OCI-LY7 (cell line): Measurements from ENCODE around the gene SLC13A2.

Experiments
- EZH2phosphoT487 ChIP-seq: fragments of 200-600 bp; sonication (generic); IDR thresholded peaks from 2 replicates; pipeline ENCODE4 v1.6.1; 2018; ENCODE audit warnings: low read depth, borderline replicate concordance, mild to moderate bottlenecking, mixed run types, antibody characterized with exemption, low read length, moderate library complexity, mixed read lengths
- TF ChIP-seq, protein P1 (sequence below): fragments of 200-600 bp; sonication (generic); conservative IDR thresholded peaks from 2 replicates; pipeline ENCODE4 v1.5.1; 2014; ENCODE audit warnings: mild to moderate bottlenecking, antibody characterized with exemption, low read length, moderate library complexity, mixed read lengths

DNA sequence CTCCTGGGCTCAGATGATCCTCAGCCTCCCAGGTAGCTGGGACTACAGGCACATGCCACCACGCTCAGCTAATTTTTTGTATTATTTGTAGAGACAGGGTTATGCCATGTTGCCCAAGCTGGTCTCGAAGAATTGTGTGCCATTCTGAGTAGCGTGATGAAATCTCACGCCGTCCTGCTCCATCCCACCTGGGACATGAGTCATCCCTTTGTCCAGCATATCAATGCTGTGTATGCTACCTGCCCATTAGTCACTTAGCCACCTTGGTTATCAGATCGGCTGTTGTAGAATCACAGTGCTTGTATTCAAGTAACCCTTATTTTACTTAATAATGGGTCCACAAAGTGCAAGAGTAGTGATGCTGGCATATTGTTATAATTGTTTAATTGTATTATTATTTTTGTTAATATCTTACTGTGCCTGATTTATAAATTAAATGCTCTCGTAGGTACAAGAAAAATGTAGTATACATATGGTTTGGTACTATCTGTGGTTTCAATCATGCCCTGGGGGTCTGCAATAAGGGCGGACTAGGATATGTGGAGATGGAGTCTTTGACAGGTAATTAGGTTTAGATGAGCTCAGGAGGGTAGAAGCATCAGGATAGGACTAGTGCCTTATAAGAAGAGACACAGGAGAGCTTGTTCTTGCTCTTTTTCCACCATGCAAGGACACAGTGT lies 26.6 kb upstream of the SLC13A2 start:
- TF ChIP-seq, protein P1, sequence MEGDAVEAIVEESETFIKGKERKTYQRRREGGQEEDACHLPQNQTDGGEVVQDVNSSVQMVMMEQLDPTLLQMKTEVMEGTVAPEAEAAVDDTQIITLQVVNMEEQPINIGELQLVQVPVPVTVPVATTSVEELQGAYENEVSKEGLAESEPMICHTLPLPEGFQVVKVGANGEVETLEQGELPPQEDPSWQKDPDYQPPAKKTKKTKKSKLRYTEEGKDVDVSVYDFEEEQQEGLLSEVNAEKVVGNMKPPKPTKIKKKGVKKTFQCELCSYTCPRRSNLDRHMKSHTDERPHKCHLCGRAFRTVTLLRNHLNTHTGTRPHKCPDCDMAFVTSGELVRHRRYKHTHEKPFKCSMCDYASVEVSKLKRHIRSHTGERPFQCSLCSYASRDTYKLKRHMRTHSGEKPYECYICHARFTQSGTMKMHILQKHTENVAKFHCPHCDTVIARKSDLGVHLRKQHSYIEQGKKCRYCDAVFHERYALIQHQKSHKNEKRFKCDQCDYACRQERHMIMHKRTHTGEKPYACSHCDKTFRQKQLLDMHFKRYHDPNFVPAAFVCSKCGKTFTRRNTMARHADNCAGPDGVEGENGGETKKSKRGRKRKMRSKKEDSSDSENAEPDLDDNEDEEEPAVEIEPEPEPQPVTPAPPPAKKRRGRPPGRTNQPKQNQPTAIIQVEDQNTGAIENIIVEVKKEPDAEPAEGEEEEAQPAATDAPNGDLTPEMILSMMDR = no peak
- TF ChIP-seq EZH2phosphoT487 = no peak
